IPS-18c (cell line): ENCODE data around the gene CBLB.
"Not testable (repeated sequence)": the region's sequence is repeated elsewhere in the genome, so short reads cannot be mapped to it uniquely, and the experiment has no call there.

Source experiments
- H3K4me3 ChIP-seq: 2 replicates; pipeline ENCODE4 v1.7.0; 2013; ENCODE audit warnings: low read depth, mild to moderate bottlenecking, low read length, moderate library complexity; ENCODE audit not compliant: insufficient read depth
- H3K9me3 ChIP-seq: one replicate; pipeline ENCODE4 v1.6.1; 2013; ENCODE audit warnings: mild to moderate bottlenecking, low read length, moderate library complexity; ENCODE audit not compliant: control insufficient read depth, insufficient read depth

Gene CBLB

DNA sequence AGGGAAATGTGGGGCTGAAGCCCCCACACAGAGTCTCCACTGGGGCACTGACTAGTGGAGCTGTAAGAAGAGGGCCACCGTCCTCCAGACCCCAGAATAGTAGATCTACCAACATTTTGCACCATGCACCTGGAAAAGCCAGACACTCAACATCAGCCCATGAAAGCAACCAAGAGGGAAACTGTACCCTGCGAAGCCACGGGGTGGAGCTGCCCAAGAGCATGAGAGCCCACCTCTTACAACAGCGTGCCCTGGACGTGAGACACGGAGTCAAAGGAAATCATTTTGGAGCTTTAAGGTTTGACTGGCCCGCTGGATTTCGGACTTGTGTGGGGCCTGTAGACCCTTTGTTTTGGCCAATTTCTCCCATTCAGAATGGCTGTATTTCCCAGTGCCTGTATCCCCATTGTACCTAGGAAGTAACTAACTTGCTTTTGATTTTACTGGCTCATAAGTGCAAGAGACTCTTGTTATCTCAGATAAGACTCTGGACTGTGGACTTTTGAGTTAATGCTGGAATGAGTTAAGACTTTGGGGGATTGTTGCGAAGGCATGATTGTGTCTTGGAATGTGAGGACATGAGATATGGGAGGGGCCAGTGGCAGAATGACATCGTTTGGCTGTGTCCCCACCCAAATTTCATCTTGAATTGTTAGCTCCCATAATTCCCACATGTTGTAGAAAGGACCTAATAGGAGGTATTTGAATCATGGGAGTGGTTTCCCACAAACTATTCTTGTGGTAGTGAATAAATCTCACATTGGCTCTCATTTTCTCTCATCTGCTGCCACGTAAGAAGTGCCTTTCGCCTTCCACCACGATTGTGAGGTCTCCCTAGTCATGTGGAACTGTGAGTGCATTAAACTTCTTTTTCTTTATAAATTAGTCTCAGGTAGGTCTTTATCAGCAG is 105.8 kb downstream of the CBLB start:
- Histone ChIP-seq H3K9me3 (peaks cover 13% of the 10 kb centered on the region), H3K4me3 (no peak overlapping the region)

DNA sequence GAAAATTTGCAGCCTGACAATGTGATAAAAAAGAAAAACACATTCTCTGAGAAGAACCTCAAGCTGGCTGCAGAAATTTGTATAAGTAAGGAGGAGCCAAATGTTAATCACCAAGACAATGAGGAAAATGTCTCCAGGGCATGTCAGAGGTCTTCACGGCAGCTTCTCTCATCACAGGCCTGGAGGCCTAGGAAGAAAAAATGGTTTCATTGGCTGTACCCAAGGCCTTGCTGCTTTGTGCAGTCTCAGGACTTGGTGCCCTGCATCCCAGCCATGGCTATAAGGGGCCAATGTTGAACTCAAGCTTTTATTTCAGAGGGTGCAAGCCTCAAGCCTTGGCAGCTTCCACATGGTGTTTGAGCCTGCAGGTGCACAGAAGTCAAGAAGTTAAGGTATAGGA is 106.6 kb downstream of the CBLB start:
- H3K4me3 ChIP-seq: not testable (repeated sequence)
- peaks cover 13% of the 10 kb centered on the region for H3K9me3 ChIP-seq

DNA sequence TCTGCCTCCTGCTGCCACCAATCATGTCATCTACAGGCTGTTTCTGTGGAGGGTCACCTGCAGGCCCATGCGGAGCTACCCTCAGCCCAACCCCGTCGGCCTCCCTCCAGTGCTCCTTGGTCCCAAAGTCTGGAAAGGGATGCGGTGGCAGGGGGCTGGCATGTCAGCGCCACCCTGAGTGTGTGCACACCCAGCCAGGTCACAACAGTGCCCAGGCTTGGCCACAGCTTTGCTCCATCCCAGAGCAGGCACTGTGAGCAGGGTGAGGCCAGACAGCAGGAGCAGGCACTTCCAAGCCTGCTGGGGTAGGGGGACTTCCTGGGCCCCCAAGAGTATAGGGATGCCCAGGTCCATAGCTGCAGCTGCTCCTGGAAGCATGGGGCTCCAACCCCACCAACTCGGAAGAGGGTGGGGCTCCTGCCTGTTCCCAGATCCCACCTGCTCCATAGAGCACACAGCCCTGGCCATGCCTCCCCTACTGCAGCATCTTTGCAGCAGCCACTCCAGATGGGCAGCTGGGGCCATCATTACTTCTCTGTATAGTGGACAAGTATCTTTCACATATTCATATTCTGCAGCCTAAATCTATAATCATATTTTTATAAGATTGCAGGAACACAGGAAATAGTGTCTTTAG is 109.3 kb downstream of the CBLB start:
- H3K4me3 ChIP-seq: no peak overlapping the region
- peaks cover 13% of the 10 kb centered on the region for H3K9me3 ChIP-seq

DNA sequence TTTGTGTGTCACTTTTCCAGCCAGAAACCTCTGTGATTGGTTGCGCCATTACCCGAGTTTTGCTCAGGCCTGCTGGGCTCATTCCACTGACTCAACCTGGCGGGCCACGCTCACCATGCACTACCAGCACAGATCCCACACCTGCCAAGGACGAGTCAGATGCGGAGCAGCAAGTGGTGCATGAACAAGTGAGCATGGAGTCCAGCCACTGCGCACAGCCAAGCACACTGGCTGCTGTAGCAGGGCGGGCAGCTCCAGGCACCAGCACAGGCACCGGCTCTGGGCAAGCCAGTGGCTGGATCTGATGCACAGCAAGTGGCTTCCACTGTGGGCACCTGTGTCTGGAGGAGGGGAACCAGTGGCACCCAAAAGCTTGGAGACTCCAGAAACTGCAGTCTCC is 110.4 kb downstream of the CBLB start:
- Histone ChIP-seq H3K9me3 (peaks cover 11% of the 10 kb centered on the region), H3K4me3 (no peak overlapping the region)

DNA sequence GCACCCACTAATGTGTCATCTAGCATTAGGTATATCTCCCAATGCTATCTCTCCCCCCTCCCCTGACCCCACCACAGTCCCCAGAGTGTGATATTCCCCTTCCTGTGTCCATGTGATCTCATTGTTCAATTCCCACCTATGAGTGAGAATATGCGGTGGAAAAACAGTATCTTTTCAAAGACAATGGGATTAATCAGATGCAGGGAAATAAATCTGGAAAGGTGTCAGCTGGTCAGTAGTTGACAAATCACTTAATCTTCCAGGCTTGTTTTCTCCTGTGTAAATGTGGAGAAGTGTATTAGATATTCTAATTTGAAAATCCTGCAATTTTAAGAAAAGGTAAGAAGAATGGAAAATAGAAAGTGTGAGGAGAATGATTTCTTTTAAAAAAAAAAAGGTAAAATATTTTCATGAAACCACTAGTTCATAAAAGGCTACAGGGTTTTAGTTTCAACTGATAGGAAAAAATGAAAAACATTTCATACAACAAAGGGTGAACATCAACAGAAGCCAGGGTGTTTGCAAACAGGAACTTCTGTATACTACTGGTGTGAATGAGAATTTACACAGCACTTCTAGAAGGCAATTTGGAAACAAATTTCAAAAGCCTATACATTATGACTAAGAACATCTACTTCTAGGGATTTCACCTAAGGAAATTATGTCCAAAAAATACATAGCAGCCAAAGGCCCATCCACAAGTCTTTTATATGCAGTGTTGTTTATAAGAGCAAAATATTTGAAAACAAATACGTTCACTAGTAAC is 113.5 kb downstream of the CBLB start:
- H3K9me3 ChIP-seq: peaks cover 8% of the 10 kb centered on the region
- no peak overlapping the region for H3K4me3 ChIP-seq

DNA sequence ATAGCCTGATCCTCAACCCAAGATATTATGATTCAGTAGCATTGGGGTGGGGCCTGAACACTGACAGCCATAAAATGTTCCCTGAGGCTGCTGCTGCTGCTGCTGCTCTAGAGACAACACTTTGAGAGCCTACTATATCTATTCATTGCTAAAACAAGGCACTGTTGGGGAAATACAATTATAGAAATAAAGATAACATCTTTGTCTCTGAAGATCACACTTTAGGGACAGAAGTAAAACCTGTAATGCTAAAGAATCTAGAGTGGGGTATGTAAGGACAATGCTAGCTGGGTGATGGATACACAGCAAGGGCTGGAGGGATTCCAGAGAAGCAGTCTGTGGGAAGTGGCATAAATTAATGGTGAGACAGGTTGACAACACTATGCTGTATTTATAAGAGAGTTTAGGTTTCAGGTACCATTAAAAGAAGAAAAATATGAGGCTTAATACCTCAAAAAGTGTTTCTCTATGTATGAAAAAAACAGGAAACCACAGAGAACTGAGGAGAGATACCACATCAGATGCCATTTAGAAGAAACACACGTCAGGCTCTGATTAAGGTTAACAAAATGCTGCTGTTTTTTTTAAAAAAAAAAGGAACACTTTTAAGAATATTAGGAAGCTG is 115.9 kb downstream of the CBLB start:
- H3K4me3 ChIP-seq: no peak overlapping the region
- no peaks in the 10 kb centered on the region for H3K9me3 ChIP-seq

DNA sequence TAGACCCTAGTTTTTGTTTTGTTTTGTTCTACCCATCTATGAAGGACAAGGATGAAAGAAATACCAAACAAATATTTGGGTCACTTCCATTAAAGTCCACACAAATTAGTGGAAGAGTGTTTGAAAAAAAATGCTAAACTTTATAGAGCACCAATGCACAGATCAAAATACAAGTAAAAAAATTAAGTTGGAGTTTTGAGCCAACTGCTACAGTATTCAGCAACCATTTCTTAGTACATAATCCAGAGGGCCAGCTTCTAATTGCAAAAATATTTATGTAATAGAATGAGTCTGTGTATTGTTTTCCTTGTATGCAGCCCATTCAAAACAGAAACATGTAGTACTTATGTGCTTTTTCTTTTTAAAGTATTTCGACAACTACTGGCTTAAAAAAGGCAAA is 121.1 kb downstream of the CBLB start:
- Histone ChIP-seq H3K4me3 (no peak overlapping the region), H3K9me3 (no peaks in the 10 kb centered on the region)

DNA sequence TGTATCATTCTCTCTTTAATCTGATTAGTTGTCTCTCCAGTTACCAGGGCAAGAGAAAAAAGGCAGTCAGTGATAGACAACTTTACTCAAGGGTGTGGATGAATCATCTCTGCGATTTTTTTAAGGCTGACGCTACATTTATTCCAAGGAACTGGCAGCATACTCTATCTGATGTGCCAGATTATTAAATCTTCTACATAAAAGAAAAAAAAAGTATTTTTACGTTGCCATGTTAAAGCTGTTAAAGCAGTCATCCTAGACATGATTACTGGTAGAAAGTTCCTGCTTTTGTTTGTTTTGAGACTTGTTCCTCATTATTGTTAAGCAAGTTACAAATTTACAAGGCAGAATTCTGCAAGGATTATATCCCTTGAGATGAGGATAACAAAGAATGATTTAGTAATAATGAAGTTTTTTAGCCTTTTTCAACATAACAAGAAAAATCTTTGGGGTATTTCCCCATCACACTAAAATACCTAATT is 121.7 kb downstream of the CBLB start:
- H3K4me3 ChIP-seq: no peak overlapping the region
- H3K9me3 ChIP-seq: no peaks in the 10 kb centered on the region

DNA sequence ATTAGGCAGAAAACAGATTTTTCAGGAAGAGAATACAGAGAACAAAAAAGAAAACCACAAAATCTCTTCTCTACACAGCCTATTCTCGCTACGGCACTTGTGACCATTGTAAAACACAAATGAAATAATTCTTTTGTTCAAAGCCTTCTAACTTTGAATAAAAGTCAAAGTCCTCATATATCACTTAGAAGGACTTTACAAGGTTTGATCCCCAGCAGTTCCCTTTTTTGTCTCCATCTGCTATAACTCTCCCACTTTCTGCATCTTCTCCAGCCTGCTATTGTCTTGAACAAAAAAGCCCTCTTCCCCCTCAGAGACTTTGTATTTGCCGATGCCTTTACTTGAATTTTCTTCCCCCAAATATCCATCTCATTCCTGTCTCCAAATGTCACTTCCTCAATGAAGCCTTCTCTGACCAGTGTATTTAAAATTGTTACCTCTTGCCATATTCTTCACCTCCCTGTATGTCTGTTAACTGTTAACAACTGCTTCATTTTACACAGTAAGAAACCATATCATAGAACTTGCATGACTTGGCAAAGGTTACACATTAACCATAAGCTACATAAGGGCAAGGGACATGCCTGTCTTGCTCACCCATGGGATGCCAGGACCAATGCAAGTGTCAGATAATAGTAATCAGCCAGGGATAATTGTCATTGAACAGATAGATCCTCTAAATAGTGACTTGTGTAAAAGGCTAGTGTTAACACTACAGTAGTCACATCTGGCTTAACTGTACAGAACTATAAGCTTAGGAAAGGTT is 122.4 kb downstream of the CBLB start:
- H3K4me3 ChIP-seq: no peak overlapping the region
- no peaks in the 10 kb centered on the region for H3K9me3 ChIP-seq

DNA sequence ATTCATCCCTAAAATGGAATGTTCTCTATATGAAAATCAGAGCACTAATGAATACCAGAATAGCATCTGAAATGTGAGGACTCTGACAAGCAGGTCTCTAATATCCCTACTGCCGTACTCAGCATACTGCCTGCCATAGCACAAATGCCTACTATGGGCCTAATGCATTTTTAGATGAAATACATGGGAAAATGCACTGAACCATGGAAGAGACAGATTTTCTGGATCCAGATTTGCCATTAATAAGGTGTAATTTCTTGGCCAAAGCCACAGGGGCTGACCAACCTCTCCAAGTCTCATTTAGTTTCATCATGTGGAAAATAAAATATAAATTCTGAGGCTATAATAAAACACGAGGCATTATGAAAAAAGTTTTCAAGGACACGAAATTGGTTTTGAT is 123.8 kb downstream of the CBLB start:
- no peak overlapping the region for H3K4me3 ChIP-seq
- no peaks in the 10 kb centered on the region for H3K9me3 ChIP-seq

DNA sequence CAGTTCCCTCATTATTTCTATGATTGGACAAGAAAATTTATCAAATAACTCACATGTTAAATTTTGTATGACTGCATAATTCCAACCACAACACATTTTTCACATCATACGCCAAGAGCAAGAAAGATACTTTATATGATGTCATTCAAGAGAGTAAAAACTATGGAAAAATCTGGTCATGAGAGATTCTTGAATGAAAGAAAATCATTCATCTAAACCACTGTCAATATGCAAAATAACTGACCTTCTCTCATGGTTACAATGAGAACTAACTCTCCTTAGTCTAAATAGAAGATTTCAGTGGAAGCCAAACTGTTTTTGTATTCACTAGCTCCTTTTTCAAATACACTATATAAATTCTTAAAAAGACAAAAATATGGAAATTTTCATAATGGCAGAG is 124.6 kb downstream of the CBLB start:
- Histone ChIP-seq H3K9me3 (no peaks in the 10 kb centered on the region), H3K4me3 (no peak overlapping the region)

DNA sequence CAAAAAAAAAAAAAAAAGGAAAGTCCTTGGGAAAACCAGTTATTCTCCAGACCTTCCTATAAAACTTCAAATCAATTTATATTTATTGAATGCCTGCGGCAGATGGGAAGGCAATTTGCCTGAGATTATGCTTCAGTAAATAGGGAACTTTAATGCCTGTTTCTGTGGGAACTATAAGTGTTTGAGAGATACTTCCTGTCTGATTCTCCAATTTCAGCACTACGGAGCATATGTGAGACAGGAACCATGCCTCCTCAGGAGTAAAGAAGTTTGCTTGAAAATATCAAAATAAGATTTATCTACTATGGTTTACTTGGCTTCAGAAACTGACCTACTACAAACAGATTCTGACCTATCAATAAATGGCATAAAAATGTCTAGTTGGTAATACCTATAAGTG is 135.5 kb downstream of the CBLB start:
- Histone ChIP-seq H3K4me3 (no peak overlapping the region), H3K9me3 (no peaks in the 10 kb centered on the region)

DNA sequence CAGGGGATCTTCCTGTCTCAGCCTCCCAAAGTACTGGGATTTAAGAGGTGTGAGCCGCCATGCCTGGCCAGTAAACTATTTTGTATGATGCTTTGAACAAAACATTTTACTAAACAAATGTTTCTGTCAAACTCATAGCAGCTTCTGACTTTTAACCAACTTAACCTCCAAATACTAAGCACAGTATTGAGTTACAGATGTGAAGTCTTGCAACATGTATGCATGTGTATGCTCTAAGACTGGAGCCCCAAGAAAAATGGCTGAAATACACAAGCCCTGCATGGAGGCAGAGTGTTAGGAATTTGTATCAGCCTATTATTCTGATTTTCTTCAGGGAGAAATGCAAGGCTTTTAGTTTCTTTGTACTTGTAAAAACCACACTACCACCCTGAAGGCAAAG is 137.1 kb downstream of the CBLB start:
- no peak overlapping the region for H3K4me3 ChIP-seq
- no peaks in the 10 kb centered on the region for H3K9me3 ChIP-seq

DNA sequence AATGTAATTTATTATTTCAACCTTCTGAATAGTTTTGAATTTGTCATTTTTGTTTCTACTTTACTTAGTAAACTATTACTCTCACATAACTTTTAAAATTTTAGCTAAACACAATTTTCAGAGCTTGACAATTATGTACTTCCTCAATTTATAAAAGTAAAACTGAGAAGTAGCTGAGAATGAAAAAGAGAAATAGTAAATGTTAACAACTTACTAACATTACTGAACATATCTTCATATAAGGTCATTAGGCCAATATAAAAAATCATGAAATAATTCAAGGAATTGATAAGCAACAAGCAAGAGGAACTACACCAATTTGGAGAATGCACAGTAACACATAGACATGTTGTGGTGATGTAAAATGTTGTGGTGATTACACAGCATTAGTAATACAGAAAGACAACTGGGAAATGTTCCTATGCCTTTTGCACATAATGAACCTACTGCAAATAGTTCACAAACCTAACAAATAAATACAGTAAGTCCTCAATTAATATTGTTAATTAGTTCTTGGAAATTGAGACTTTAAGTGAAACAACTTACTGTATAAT is 137.9 kb downstream of the CBLB start:
- H3K9me3 ChIP-seq: no peaks in the 10 kb centered on the region
- no peak overlapping the region for H3K4me3 ChIP-seq

DNA sequence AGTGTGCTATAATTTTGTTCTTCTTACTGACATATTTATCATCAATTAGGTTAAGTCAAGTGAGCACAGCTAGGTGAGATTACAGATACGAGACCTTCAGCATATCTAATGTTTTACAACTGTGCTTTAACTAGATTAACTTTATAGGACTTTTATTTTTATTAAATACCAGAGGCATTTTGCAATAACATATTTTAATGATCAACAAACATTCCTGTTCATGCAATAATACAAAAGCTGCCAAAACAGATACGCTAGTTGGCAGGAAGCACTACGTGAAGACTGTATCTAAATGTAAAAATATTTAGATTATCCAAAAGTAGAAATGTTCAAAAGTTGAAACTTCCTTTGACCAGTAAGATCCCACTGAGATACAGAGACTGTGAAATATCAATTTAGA is 139.1 kb downstream of the CBLB start:
- H3K9me3 ChIP-seq: no peaks in the 10 kb centered on the region
- no peak overlapping the region for H3K4me3 ChIP-seq

DNA sequence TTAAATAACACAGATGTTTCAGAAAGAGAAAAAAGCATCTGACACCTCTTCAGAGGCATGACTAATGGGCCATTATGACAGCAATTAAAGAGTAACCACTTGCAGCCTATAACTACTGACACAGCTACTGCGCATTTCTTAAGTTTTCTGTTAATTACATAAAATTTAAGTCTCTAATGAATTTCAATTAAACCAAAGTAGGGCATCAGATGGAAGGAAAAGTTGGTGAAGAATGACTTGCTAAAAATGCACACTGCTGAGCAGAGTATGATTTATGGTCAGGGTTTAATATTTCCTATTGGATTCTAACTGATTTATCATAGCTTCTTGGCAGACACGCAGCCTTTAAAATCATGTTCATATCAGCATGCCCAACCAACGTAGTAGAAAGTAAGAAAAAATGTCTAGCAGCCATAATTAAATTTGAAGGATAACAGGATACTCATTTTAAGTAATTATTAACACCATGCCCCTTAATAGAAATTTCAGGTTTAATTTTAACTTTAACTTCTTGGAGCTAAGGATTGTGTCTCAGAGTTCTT is 140.0 kb downstream of the CBLB start:
- H3K9me3 ChIP-seq: no peaks in the 10 kb centered on the region
- no peak overlapping the region for H3K4me3 ChIP-seq
